ENCODE results near the gene PROK1.

PROK1 gene

GRCh38 chr1:110489973-110490542 is 39.1 kb downstream of the PROK1 start:
- no peaks in the 10 kb centered on the region for H3K27me3 ChIP-seq (ENCODE audit: control insufficient read depth, insufficient read depth, low read length)
- H3K4me3 ChIP-seq (ENCODE audit: low read depth, low read length): no peak overlapping the region
- no peaks in the 10 kb centered on the region for H3K9me3 ChIP-seq (ENCODE audit: control insufficient read depth, insufficient read depth, low read length)
- no peak overlapping the region for H3K27ac ChIP-seq (ENCODE audit: low read depth, low read length)
- H3K4me1 ChIP-seq (ENCODE audit: control insufficient read depth, insufficient read depth, low read length): peaks cover 10% of the 10 kb centered on the region
- H3K36me3 ChIP-seq (ENCODE audit: control insufficient read depth, insufficient read depth, low read length): no peaks in the 10 kb centered on the region
- no peak overlapping the region for H3K9ac ChIP-seq (ENCODE audit: low read depth, low read length)

GRCh38 chr1:110490791-110491451 is 40.0 kb downstream of the PROK1 start:
- Histone ChIP-seq H3K36me3 (ENCODE audit: control insufficient read depth, insufficient read depth, low read length) (no peaks in the 10 kb centered on the region), H3K9me3 (ENCODE audit: control insufficient read depth, insufficient read depth, low read length) (no peaks in the 10 kb centered on the region), H3K27ac (ENCODE audit: low read depth, low read length) (no peak overlapping the region), H3K4me1 (ENCODE audit: control insufficient read depth, insufficient read depth, low read length) (peaks cover 12% of the 10 kb centered on the region), H3K27me3 (ENCODE audit: control insufficient read depth, insufficient read depth, low read length) (no peaks in the 10 kb centered on the region), H3K4me3 (ENCODE audit: low read depth, low read length) (no peak overlapping the region), H3K9ac (ENCODE audit: low read depth, low read length) (no peak overlapping the region)

- Histone ChIP-seq H3K4me1 (ENCODE audit: control insufficient read depth, insufficient read depth, low read length) (peaks cover 12% of the 10 kb centered on the region), H3K27ac (ENCODE audit: low read depth, low read length) (no peak overlapping the region), H3K4me3 (ENCODE audit: low read depth, low read length) (no peak overlapping the region), H3K9ac (ENCODE audit: low read depth, low read length) (no peak overlapping the region), H3K27me3 (ENCODE audit: control insufficient read depth, insufficient read depth, low read length) (no peaks in the 10 kb centered on the region), H3K9me3 (ENCODE audit: control insufficient read depth, insufficient read depth, low read length) (no peaks in the 10 kb centered on the region), H3K36me3 (ENCODE audit: control insufficient read depth, insufficient read depth, low read length) (no peaks in the 10 kb centered on the region)
These were observed 41.6 kb downstream of the PROK1 start for GRCh38 chr1:110492573-110492972.

GRCh38 chr1:110493059-110493699 is 42.2 kb downstream of the PROK1 start:
- Histone ChIP-seq H3K36me3 (ENCODE audit: control insufficient read depth, insufficient read depth, low read length) (no peaks in the 10 kb centered on the region), H3K4me1 (ENCODE audit: control insufficient read depth, insufficient read depth, low read length) (peaks cover 12% of the 10 kb centered on the region)

GRCh38 chr1:110494036-110494435 is 43.1 kb downstream of the PROK1 start:
- no peaks in the 10 kb centered on the region for H3K27me3 ChIP-seq (ENCODE audit: control insufficient read depth, insufficient read depth, low read length)
- H3K27ac ChIP-seq (ENCODE audit: low read depth, low read length): no peak overlapping the region
- peaks cover 12% of the 10 kb centered on the region for H3K4me1 ChIP-seq (ENCODE audit: control insufficient read depth, insufficient read depth, low read length)
- H3K4me3 ChIP-seq (ENCODE audit: low read depth, low read length): no peak overlapping the region
- H3K9me3 ChIP-seq (ENCODE audit: control insufficient read depth, insufficient read depth, low read length): no peaks in the 10 kb centered on the region
- H3K9ac ChIP-seq (ENCODE audit: low read depth, low read length): no peak overlapping the region
- H3K36me3 ChIP-seq (ENCODE audit: control insufficient read depth, insufficient read depth, low read length): no peaks in the 10 kb centered on the region

More at GRCh38 chr1:110493059-110493699, 42.2 kb downstream of the PROK1 start:
- no peak overlapping the region for H3K4me3 ChIP-seq (ENCODE audit: low read depth, low read length)
- H3K27ac ChIP-seq (ENCODE audit: low read depth, low read length): no peak overlapping the region
- H3K9me3 ChIP-seq (ENCODE audit: control insufficient read depth, insufficient read depth, low read length): no peaks in the 10 kb centered on the region
- no peak overlapping the region for H3K9ac ChIP-seq (ENCODE audit: low read depth, low read length)
- H3K27me3 ChIP-seq (ENCODE audit: control insufficient read depth, insufficient read depth, low read length): no peaks in the 10 kb centered on the region

GRCh38 chr1:110494522-110495406 is 43.8 kb downstream of the PROK1 start:
- H3K9ac ChIP-seq (ENCODE audit: low read depth, low read length): no peak overlapping the region
- no peak overlapping the region for H3K4me3 ChIP-seq (ENCODE audit: low read depth, low read length)
- H3K27me3 ChIP-seq (ENCODE audit: control insufficient read depth, insufficient read depth, low read length): no peaks in the 10 kb centered on the region
- H3K9me3 ChIP-seq (ENCODE audit: control insufficient read depth, insufficient read depth, low read length): no peaks in the 10 kb centered on the region
- H3K4me1 ChIP-seq (ENCODE audit: control insufficient read depth, insufficient read depth, low read length): peaks cover 12% of the 10 kb centered on the region
- no peaks in the 10 kb centered on the region for H3K36me3 ChIP-seq (ENCODE audit: control insufficient read depth, insufficient read depth, low read length)
- H3K27ac ChIP-seq (ENCODE audit: low read depth, low read length): no peak overlapping the region

GRCh38 chr1:110495926-110496600 is 45.1 kb downstream of the PROK1 start:
- no peak overlapping the region for H3K4me3 ChIP-seq (ENCODE audit: low read depth, low read length)
- H3K36me3 ChIP-seq (ENCODE audit: control insufficient read depth, insufficient read depth, low read length): no peaks in the 10 kb centered on the region
- no peak overlapping the region for H3K9ac ChIP-seq (ENCODE audit: low read depth, low read length)
- H3K4me1 ChIP-seq (ENCODE audit: control insufficient read depth, insufficient read depth, low read length): peaks cover 12% of the 10 kb centered on the region
- no peaks in the 10 kb centered on the region for H3K27me3 ChIP-seq (ENCODE audit: control insufficient read depth, insufficient read depth, low read length)
- no peaks in the 10 kb centered on the region for H3K9me3 ChIP-seq (ENCODE audit: control insufficient read depth, insufficient read depth, low read length)
- no peak overlapping the region for H3K27ac ChIP-seq (ENCODE audit: low read depth, low read length)

GRCh38 chr1:110498270-110498669 is 47.3 kb downstream of the PROK1 start:
- no peaks in the 10 kb centered on the region for H3K36me3 ChIP-seq (ENCODE audit: control insufficient read depth, insufficient read depth, low read length)
- H3K4me3 ChIP-seq (ENCODE audit: low read depth, low read length): no peak overlapping the region
- H3K9ac ChIP-seq (ENCODE audit: low read depth, low read length): no peak overlapping the region
- H3K27ac ChIP-seq (ENCODE audit: low read depth, low read length): no peak overlapping the region
- no peaks in the 10 kb centered on the region for H3K9me3 ChIP-seq (ENCODE audit: control insufficient read depth, insufficient read depth, low read length)
- peaks cover 12% of the 10 kb centered on the region for H3K4me1 ChIP-seq (ENCODE audit: control insufficient read depth, insufficient read depth, low read length)
- H3K27me3 ChIP-seq (ENCODE audit: control insufficient read depth, insufficient read depth, low read length): no peaks in the 10 kb centered on the region

- no peaks in the 10 kb centered on the region for H3K36me3 ChIP-seq (ENCODE audit: control insufficient read depth, insufficient read depth, low read length)
- no peaks in the 10 kb centered on the region for H3K27me3 ChIP-seq (ENCODE audit: control insufficient read depth, insufficient read depth, low read length)
- H3K27ac ChIP-seq (ENCODE audit: low read depth, low read length): no peak overlapping the region
- H3K9me3 ChIP-seq (ENCODE audit: control insufficient read depth, insufficient read depth, low read length): no peaks in the 10 kb centered on the region
- no peaks in the 10 kb centered on the region for H3K4me1 ChIP-seq (ENCODE audit: control insufficient read depth, insufficient read depth, low read length)
- no peak overlapping the region for H3K4me3 ChIP-seq (ENCODE audit: low read depth, low read length)
- no peak overlapping the region for H3K9ac ChIP-seq (ENCODE audit: low read depth, low read length)
These were observed 50.7 kb downstream of the PROK1 start for GRCh38 chr1:110501488-110502132.

All from HUES48 (cell line).